Keratinocyte (primary cell): ENCODE data around the gene HEXD. TPM values are rescaled to one million over a fixed set of nuclear protein-coding genes. Genes with fewer than 3 reads are reported as not detected.

Source experiments
- DNase-seq: peaks from one replicate; pipeline ENCODE4 v3.0.0-alpha.2; 2011; ENCODE audit warnings: low read depth, missing footprints, low spot score
- FAIRE-seq: peaks from 2 replicates; lab custom pipeline; 2011; peaks lifted over from hg19 to GRCh38; lab: Jason Lieb, UNC
- H2AFZ ChIP-seq: 2 replicates; pipeline ENCODE4 v1.6.0; 2012; ENCODE audit warnings: low read length, control low read depth, inconsistent platforms; ENCODE audit not compliant: control insufficient read depth
- H3K27ac ChIP-seq: 2 replicates; pipeline ENCODE4 v1.5.1; 2011; ENCODE audit warnings: low read length; ENCODE audit not compliant: control insufficient read depth, insufficient read depth
- H3K27me3 ChIP-seq: 3 replicates; pipeline ENCODE4 v1.6.0; 2011; ENCODE audit warnings: low read length; ENCODE audit not compliant: control insufficient read depth, insufficient read depth; ENCODE audit errors: extremely low read depth
- H3K36me3 ChIP-seq, 2 experiments: 2 replicates in 1 of 2; 3 replicates in 1 of 2; pipeline ENCODE4 v1.5.1; 2011; ENCODE audit warnings: low read length in 2 of 2, mild to moderate bottlenecking in 1 of 2; ENCODE audit not compliant: control insufficient read depth in 2 of 2, insufficient read depth in 2 of 2; ENCODE audit errors: extremely low read depth in 1 of 2
- H3K4me1 ChIP-seq: 3 replicates; pipeline ENCODE4 v1.5.1; 2011; ENCODE audit warnings: low read length; ENCODE audit not compliant: control insufficient read depth, insufficient read depth; ENCODE audit errors: extremely low read depth
- H3K4me2 ChIP-seq: 3 replicates; pipeline ENCODE4 v1.6.0; 2011; ENCODE audit warnings: low read depth, low read length; ENCODE audit not compliant: control insufficient read depth, insufficient read depth; ENCODE audit errors: extremely low read depth
- H3K4me3 ChIP-seq, 3 experiments: fragments of 200-600 bp in 1 of 3; sonication (generic) in 1 of 3; 2 replicates in 2 of 3; 3 replicates in 1 of 3; pipeline ENCODE4 v1.5.1; 2011 to 2016; ENCODE audit warnings: low read length in 3 of 3, mild to moderate bottlenecking in 3 of 3, control low read depth in 2 of 3, inconsistent platforms in 1 of 3, low read depth in 1 of 3, mixed read lengths in 1 of 3, mixed run types in 1 of 3, moderate library complexity in 1 of 3; ENCODE audit not compliant: control insufficient read depth in 2 of 3, insufficient read depth in 2 of 3; ENCODE audit errors: extremely low read depth in 1 of 3
- H3K79me2 ChIP-seq: 2 replicates; pipeline ENCODE4 v1.6.0; 2012; ENCODE audit warnings: low read length; ENCODE audit not compliant: control insufficient read depth, insufficient read depth
- H3K9ac ChIP-seq: 3 replicates; pipeline ENCODE4 v1.6.0; 2011; ENCODE audit warnings: low read length; ENCODE audit not compliant: control insufficient read depth, insufficient read depth; ENCODE audit errors: extremely low read depth
- H3K9me1 ChIP-seq: 3 replicates; pipeline ENCODE4 v1.6.0; 2011; ENCODE audit warnings: low read length; ENCODE audit not compliant: control insufficient read depth, insufficient read depth; ENCODE audit errors: extremely low read depth
- H3K9me3 ChIP-seq: 2 replicates; pipeline ENCODE4 v1.5.1; 2012; ENCODE audit warnings: low read depth, low read length; ENCODE audit not compliant: control insufficient read depth
- H4K20me1 ChIP-seq: 3 replicates; pipeline ENCODE4 v1.6.0; 2011; ENCODE audit warnings: low read length; ENCODE audit not compliant: control insufficient read depth, insufficient read depth; ENCODE audit errors: extremely low read depth
- CTCF ChIP-seq, 3 experiments: IDR thresholded peaks in 1 of 3; conservative IDR thresholded peaks in 1 of 3; optimal IDR thresholded peaks in 1 of 3; 2 replicates in 2 of 3; 3 replicates in 1 of 3; pipeline versions ENCODE3 to v1.5.1; 2011; ENCODE audit warnings: low read length in 3 of 3, mild to moderate bottlenecking in 3 of 3, moderate library complexity in 2 of 3, control low read depth in 1 of 3, inconsistent platforms in 1 of 3; ENCODE audit not compliant: insufficient read depth in 2 of 3; ENCODE audit errors: extremely low read depth in 1 of 3
- EZH2 ChIP-seq: IDR thresholded peaks from one replicate; pipeline ENCODE4 v1.6.1; 2012; ENCODE audit warnings: inconsistent platforms, mild to moderate bottlenecking, low read length, moderate library complexity
- dilution Hi-C: fragments of 300-500 bp; cut with MboI; formaldehyde crosslinking; loops from one replicate; pipeline ENCODE4 v1.7.0; 2020; ENCODE audit warnings: low sequenced_read_pairs; ENCODE audit not compliant: extremely low pct_ligation_motif_present
- polyA plus RNA-seq, 5 experiments: library from polyadenylated mRNA; depleted of rRNA in 3 of 5; stranded (reverse) in 3 of 5; stranded (forward) in 1 of 5; unstranded in 1 of 5; fragments of >200 nt; gene quantifications; 1 replicate in 1 of 5; 2 replicates in 3 of 5; 3 replicates in 1 of 5; pipeline versions ENCODE4 v1.2.1 to v1.2.3, GENCODE V29; 2011 to 2012; ENCODE audit warnings: missing spikeins in 2 of 5, low read depth in 1 of 5, low replicate concordance in 1 of 5

The HEXD gene
- polyA plus RNA-seq, 1 donor (not counting 4 experiments of a cell fraction or from before 2014, with no cell fraction given) = 5.6 TPM

- TF ChIP-seq CTCF (optimal IDR thresholded peaks at IDR 0.05 in 1 of 3, IDR thresholded peaks at IDR 0.05 in 1 of 3, conservative IDR thresholded peaks at IDR 0.05 in 1 of 3; ENCODE audit: extremely low read depth in 1 of 3, insufficient read depth in 2 of 3, low read length in 3 of 3) (no peak), EZH2 (no peak)
- Histone ChIP-seq H3K9me1 (no peaks in the 10 kb centered on the region), H2AFZ (no peak overlapping the region), H3K9me3 (no peaks in the 10 kb centered on the region), H3K36me3 (peaks cover 7 to 14% of the 10 kb centered on the region in 2 experiments), H4K20me1 (no peaks in the 10 kb centered on the region), H3K79me2 (peaks cover 12% of the 10 kb centered on the region), H3K4me3 (no peak overlapping the region), H3K4me2 (no peak overlapping the region), H3K9ac (no peak overlapping the region), H3K27me3 (no peaks in the 10 kb centered on the region), H3K4me1 (peaks cover 16% of the 10 kb centered on the region), H3K27ac (no peak overlapping the region)
- dilution Hi-C loops = no loop called here
- FAIRE-seq (no peak), DNase-seq (no peak)
These were observed 28.5 kb downstream of the HEXD start for GRCh38 chr17:82446649-82447048.

- TF ChIP-seq CTCF (optimal IDR thresholded peaks at IDR 0.05 in 1 of 3, IDR thresholded peaks at IDR 0.05 in 1 of 3, conservative IDR thresholded peaks at IDR 0.05 in 1 of 3; ENCODE audit: extremely low read depth in 1 of 3, insufficient read depth in 2 of 3, low read length in 3 of 3) (no peak), EZH2 (no peak)
- Histone ChIP-seq H3K27me3 (no peaks in the 10 kb centered on the region), H2AFZ (no peak overlapping the region), H3K9me1 (no peaks in the 10 kb centered on the region), H3K27ac (no peak overlapping the region), H3K4me3 (no peak overlapping the region), H3K36me3 (peaks cover 3 to 10% of the 10 kb centered on the region in 2 experiments), H4K20me1 (no peaks in the 10 kb centered on the region), H3K4me1 (peaks cover 16% of the 10 kb centered on the region), H3K9me3 (no peaks in the 10 kb centered on the region), H3K79me2 (peaks cover 12% of the 10 kb centered on the region), H3K9ac (no peak overlapping the region), H3K4me2 (no peak overlapping the region)
- no peak for FAIRE-seq
- no peak for DNase-seq
- dilution Hi-C loops = no loop called here
These were observed 29.7 kb downstream of the HEXD start for GRCh38 chr17:82447876-82448275.
